Adrenal gland (tissue), 5 donors: ENCODE measurements around the gene HCRT.

Experiments used
- POLR2A ChIP-seq, 2 donors: fragments of 450-650 bp; IDR thresholded peaks; one replicate each; pipeline ENCODE4 v1.6.1; 2017; ENCODE audit warnings: antibody characterized with exemption in 2 of 2, mild to moderate bottlenecking in 2 of 2, moderate library complexity in 1 of 2
- TF ChIP-seq, protein P1 (sequence below), 6 experiments: fragments of 450-650 bp in 4 of 6; fragments of 200-600 bp in 2 of 6; sonication (generic) in 1 of 6; IDR thresholded peaks; 1 replicate in 5 of 6; 2 replicates in 1 of 6; pipeline versions ENCODE4 v1.5.1 to v1.8.0; 2016 to 2021; ENCODE audit warnings: antibody characterized with exemption in 6 of 6, mild to moderate bottlenecking in 2 of 6, moderate library complexity in 1 of 6
- donor health status: DM: no; HTN: no; CAD: no.

DNA sequence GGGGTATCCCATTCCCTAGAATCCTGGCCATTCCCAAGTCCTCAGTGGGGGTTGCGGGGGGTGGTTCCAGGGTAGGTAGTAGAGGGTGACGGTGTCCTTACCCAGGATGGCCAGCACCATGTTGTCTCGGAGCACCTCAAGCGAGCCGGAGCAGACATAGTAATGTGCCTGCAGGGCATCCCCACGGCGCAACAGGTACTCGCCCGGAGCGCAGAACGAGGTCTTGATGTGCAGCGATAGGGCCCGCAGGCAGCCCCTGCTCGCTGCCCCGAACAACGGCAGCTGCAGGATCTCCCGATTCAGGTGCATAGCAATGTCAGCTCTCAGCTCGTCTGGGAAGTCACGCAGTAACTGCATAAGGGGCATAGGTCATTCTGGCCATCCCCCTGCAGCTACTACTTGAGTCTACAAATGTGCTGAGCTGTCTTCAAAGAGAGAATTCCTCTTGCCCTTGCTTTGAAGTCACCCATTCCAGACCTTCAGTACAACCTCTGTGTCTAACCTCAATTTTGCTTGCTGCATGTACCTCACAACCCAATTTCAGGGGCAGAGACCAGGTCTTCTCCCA, 19.0 kb downstream of the HCRT start:
- no peak for TF ChIP-seq POLR2A (IDR thresholded peaks at IDR 0.05)
- TF ChIP-seq, protein P1, sequence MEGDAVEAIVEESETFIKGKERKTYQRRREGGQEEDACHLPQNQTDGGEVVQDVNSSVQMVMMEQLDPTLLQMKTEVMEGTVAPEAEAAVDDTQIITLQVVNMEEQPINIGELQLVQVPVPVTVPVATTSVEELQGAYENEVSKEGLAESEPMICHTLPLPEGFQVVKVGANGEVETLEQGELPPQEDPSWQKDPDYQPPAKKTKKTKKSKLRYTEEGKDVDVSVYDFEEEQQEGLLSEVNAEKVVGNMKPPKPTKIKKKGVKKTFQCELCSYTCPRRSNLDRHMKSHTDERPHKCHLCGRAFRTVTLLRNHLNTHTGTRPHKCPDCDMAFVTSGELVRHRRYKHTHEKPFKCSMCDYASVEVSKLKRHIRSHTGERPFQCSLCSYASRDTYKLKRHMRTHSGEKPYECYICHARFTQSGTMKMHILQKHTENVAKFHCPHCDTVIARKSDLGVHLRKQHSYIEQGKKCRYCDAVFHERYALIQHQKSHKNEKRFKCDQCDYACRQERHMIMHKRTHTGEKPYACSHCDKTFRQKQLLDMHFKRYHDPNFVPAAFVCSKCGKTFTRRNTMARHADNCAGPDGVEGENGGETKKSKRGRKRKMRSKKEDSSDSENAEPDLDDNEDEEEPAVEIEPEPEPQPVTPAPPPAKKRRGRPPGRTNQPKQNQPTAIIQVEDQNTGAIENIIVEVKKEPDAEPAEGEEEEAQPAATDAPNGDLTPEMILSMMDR (IDR thresholded peaks at IDR 0.05) = no peak
